Mammary microvascular endothelial cell (primary cell): Measurements from ENCODE around the gene LAMP5. TPM values are rescaled to one million over a fixed set of nuclear protein-coding genes. Genes with fewer than 3 reads are reported as not detected.

Experiments used
- total RNA-seq: library from RNA; depleted of rRNA; stranded (reverse); fragments of >200 nt; gene quantifications from 2 replicates; pipeline ENCODE4 v1.2.3, GENCODE V29; 2015

The LAMP5 gene
- 0.30 TPM in 1 of 2 replicates, not detected in the other for total RNA-seq

GRCh38 chr20:9514461-9515213 is at the start of gene LAMP5:
Gene LAMP5, plus strand, starts transcription at chr20:9514590. Its CDS starts 263 bp downstream, at chr20:9514853.

